B cell (primary cell): ENCODE measurements around the gene BRSK2. TPM values are rescaled to one million over a fixed set of nuclear protein-coding genes. Genes with fewer than 3 reads are reported as not detected.

Experiments
- ATAC-seq: fragments of 200-7000 bp; cut with Tn5 transposase; one replicate; pipeline ENCODE4 v1.10.0; 2021; ENCODE audit warnings: low read depth, mild to moderate bottlenecking, moderate number of reproducible peaks, moderate library complexity
- CTCF ChIA-PET: fragments of 350-600 bp; sonication (Branson Sonifier 250); formaldehyde crosslinking; loops from one replicate; lab custom pipeline; 2021; ENCODE audit warnings: antibody characterized with exemption, inconsistent platforms; lab: Charles Lee
- POLR2A ChIA-PET: fragments of 350-600 bp; sonication (Branson Sonifier 250); formaldehyde crosslinking; loops from one replicate; lab custom pipeline; 2021; ENCODE audit warnings: antibody characterized with exemption; lab: Charles Lee
- DNase-seq: peaks from one replicate; pipeline ENCODE4 v3.0.0; 2013
- H2AFZ ChIP-seq: 2 replicates; pipeline ENCODE4 v1.6.1; 2012; ENCODE audit warnings: mild to moderate bottlenecking, low read depth, low read length; ENCODE audit not compliant: insufficient read depth, poor library complexity, severe bottlenecking
- H3K27ac ChIP-seq, 2 donors: 1 replicate in 1 of 2; 2 replicates in 1 of 2; pipeline ENCODE4 v1.5.1; 2012 to 2013; ENCODE audit warnings: low read length in 2 of 2, mild to moderate bottlenecking in 2 of 2, moderate library complexity in 1 of 2
- H3K27me3 ChIP-seq, 4 experiments: fragments of 200-600 bp in 1 of 4; sonication (generic) in 1 of 4; replicated peaks in 1 of 4; 1 replicate in 2 of 4; 2 replicates in 2 of 4; pipeline versions ENCODE4 v1.6.1 to v1.7.0; 2013 to 2016; ENCODE audit warnings: low read length in 3 of 4, mild to moderate bottlenecking in 2 of 4, mixed read lengths in 1 of 4, moderate library complexity in 1 of 4; ENCODE audit not compliant: insufficient read depth in 4 of 4, control insufficient read depth in 3 of 4; ENCODE audit errors: control extremely low read depth in 1 of 4
- H3K36me3 ChIP-seq, 2 experiments: replicated peaks in 1 of 2; 1 replicate in 1 of 2; 2 replicates in 1 of 2; pipeline versions ENCODE4 v1.6.1 to v1.7.1; 2013; ENCODE audit warnings: low read length in 1 of 2; ENCODE audit not compliant: insufficient read depth in 2 of 2, control insufficient read depth in 1 of 2; ENCODE audit errors: control extremely low read depth in 1 of 2, extremely low read depth in 1 of 2
- H3K4me1 ChIP-seq, 2 donors: fragments of 200-600 bp in 1 of 2; sonication (generic) in 1 of 2; 1 replicate in 1 of 2; 2 replicates in 1 of 2; pipeline versions ENCODE4 v1.5.1 to v1.6.1; 2013 to 2017; ENCODE audit warnings: low read length in 2 of 2; ENCODE audit not compliant: control insufficient read depth in 2 of 2, insufficient read depth in 2 of 2
- H3K4me2 ChIP-seq: replicated peaks from 2 replicates; pipeline ENCODE3; 2012; ENCODE audit warnings: mild to moderate bottlenecking, low read depth, low read length; ENCODE audit not compliant: poor library complexity, severe bottlenecking
- H3K4me3 ChIP-seq, 5 experiments: fragments of 200-600 bp in 1 of 5; sonication (generic) in 1 of 5; 1 replicate in 3 of 5; 2 replicates in 2 of 5; pipeline versions ENCODE4 v1.5.1 to v1.7.0; 2011 to 2016; ENCODE audit warnings: low read length in 4 of 5, mild to moderate bottlenecking in 4 of 5, low read depth in 2 of 5, control low read depth in 1 of 5, moderate library complexity in 1 of 5; ENCODE audit not compliant: insufficient read depth in 1 of 5; ENCODE audit errors: control extremely low read depth in 1 of 5, extremely low read depth in 1 of 5
- H3K79me2 ChIP-seq: fragments of 200-600 bp; sonication (generic); one replicate; pipeline ENCODE4 v1.6.0; 2016; ENCODE audit warnings: low read length; ENCODE audit not compliant: control insufficient read depth, insufficient read depth
- H3K9ac ChIP-seq: fragments of 200-600 bp; sonication (generic); 2 replicates; pipeline ENCODE4 v1.6.1; 2017; ENCODE audit warnings: mild to moderate bottlenecking, low read length, moderate library complexity
- H3K9me3 ChIP-seq, 3 donors: one replicate each; pipeline versions ENCODE4 v1.6.1 to v1.7.1; 2013; ENCODE audit warnings: low read length in 2 of 3; ENCODE audit not compliant: control insufficient read depth in 2 of 3, insufficient read depth in 1 of 3; ENCODE audit errors: control extremely low read depth in 1 of 3
- H4K20me1 ChIP-seq: 2 replicates; pipeline ENCODE4 v1.6.0; 2012; ENCODE audit warnings: mild to moderate bottlenecking, low read length; ENCODE audit not compliant: insufficient read depth, control insufficient read depth, poor library complexity, severe bottlenecking
- H3K27ac Mint-ChIP-seq: one replicate; pipeline ENCODE4 v1.8.0; 2021; ENCODE audit warnings: mixed read lengths
- H3K27me3 Mint-ChIP-seq: one replicate; pipeline ENCODE4 v1.8.0; 2021; ENCODE audit warnings: mixed read lengths
- H3K4me1 Mint-ChIP-seq: one replicate; pipeline ENCODE4 v1.8.0; 2021; ENCODE audit warnings: mixed read lengths
- H3K4me3 Mint-ChIP-seq: one replicate; pipeline ENCODE4 v1.8.0; 2021; ENCODE audit warnings: mixed read lengths
- H3K9me3 Mint-ChIP-seq: one replicate; pipeline ENCODE4 v1.8.0; 2022; ENCODE audit warnings: mixed read lengths; ENCODE audit not compliant: insufficient read depth
- EZH2 ChIP-seq: IDR thresholded peaks from 2 replicates; pipeline ENCODE4 v1.6.1; 2012; ENCODE audit warnings: borderline replicate concordance, low read depth, mild to moderate bottlenecking, moderate library complexity, low read length; ENCODE audit not compliant: insufficient read depth, poor library complexity, severe bottlenecking
- WGBS: methylation state at CpG from one replicate; pipeline ENCODE4 v1.1.5; 2013; ENCODE audit warnings: missing lambda C conversion rate; ENCODE audit not compliant: insufficient coverage; 5-methylcytosine and 5-hydroxymethylcytosine counted together
- intact Hi-C: fragments of 100-400 bp; cut with micrococcal nuclease; formaldehyde crosslinking; loops from one replicate; pipeline ENCODE4 v1.10.0; 2022
- polyA plus RNA-seq: library from polyadenylated mRNA; depleted of rRNA; stranded (reverse); fragments of >200 nt; gene quantifications from 2 replicates; pipeline ENCODE4 v1.2.3, GENCODE V29; 2012
- total RNA-seq, 2 donors: library from RNA; stranded (reverse); fragments of 120-200 nt in 1 of 2; gene quantifications; 1 replicate in 1 of 2; 2 replicates in 1 of 2; pipeline versions ENCODE4 v1.2.3 to v1.2.4, GENCODE V29; 2013 to 2022
- TF ChIP-seq, protein P1 (sequence below): fragments of 200-600 bp; IDR thresholded peaks from one replicate; pipeline ENCODE4 v1.8.0; 2022; ENCODE audit warnings: antibody characterized with exemption, mild to moderate bottlenecking

The BRSK2 gene
- total and polyA plus RNA-seq, 2 donors (not counting 1 experiment from before 2014, with no cell fraction given) = 0.51 to 0.79 TPM

GRCh38 chr11:1394936-1395772 lies 5.4 kb downstream of the BRSK2 start:
- 92% methylated on average over 29 of the region's 29 CpGs for WGBS
- Histone ChIP-seq H3K9ac (no peak overlapping the region), H3K36me3 (no peaks in the 10 kb centered on the region), H3K27ac (no peak overlapping the region), H3K9me3 (peaks cover 0 to 4% (median 0%) of the 10 kb centered on the region in 3 donors), H3K4me2 (no peak overlapping the region), H2AFZ (no peak overlapping the region), H3K4me1 (peaks cover 8 to 13% of the 10 kb centered on the region in 2 donors), H3K4me3 (no peak overlapping the region), H3K27me3 (peaks cover 0 to 28% (median 17%) of the 10 kb centered on the region in 4 experiments), H4K20me1 (no peaks in the 10 kb centered on the region), H3K79me2 (no peaks in the 10 kb centered on the region)
- ChIA-PET CTCF (no interaction called here), POLR2A (no interaction called here)
- Mint-ChIP-seq H3K27me3 (peaks cover 26% of the 10 kb centered on the region), H3K9me3 (no peaks in the 10 kb centered on the region), H3K4me1 (peaks cover 7% of the 10 kb centered on the region), H3K27ac (no peak overlapping the region), H3K4me3 (no peak overlapping the region)
- intact Hi-C loops = no loop called here
- ATAC-seq = no peak
- TF ChIP-seq, protein P1, sequence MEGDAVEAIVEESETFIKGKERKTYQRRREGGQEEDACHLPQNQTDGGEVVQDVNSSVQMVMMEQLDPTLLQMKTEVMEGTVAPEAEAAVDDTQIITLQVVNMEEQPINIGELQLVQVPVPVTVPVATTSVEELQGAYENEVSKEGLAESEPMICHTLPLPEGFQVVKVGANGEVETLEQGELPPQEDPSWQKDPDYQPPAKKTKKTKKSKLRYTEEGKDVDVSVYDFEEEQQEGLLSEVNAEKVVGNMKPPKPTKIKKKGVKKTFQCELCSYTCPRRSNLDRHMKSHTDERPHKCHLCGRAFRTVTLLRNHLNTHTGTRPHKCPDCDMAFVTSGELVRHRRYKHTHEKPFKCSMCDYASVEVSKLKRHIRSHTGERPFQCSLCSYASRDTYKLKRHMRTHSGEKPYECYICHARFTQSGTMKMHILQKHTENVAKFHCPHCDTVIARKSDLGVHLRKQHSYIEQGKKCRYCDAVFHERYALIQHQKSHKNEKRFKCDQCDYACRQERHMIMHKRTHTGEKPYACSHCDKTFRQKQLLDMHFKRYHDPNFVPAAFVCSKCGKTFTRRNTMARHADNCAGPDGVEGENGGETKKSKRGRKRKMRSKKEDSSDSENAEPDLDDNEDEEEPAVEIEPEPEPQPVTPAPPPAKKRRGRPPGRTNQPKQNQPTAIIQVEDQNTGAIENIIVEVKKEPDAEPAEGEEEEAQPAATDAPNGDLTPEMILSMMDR = no peak
- no peak for TF ChIP-seq EZH2
- DNase-seq = no peak

DNA sequence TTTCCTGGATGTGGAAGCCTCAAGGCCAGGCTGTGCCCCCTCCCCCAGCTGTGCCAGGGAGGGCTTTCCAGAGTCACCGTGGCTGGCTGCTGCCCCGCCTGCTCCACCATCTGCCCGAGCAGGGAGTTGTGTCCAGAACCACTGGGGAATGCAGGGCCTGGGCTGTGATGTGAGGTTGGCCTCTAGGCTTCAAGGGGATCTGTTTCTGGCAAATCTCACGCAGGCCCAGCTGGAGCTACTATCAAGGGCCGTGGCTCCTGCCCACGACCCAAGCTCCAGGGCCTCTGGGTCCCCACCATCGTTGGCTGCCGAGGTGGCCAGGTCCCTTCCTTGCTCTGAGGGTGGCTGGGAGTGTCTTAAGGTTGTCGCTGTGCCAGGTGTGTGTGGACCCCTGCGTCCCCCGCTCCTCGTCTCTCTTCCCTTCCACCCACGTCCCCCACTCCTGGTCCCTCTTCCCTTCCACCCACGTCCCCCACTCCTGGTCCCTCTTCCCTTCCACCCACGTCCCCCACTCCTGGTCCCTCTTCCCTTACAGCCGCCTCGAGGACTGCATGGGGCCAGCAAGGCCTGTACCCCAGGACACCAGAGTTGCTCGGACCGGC lies 6.1 kb downstream of the BRSK2 start:
- no peak overlapping the region for H3K27ac ChIP-seq
- H3K9ac ChIP-seq = no peak overlapping the region
- H3K4me3 ChIP-seq = no peak overlapping the region
- no peak for DNase-seq
- no peak overlapping the region for H3K27ac Mint-ChIP-seq
- no peak overlapping the region for H3K4me3 Mint-ChIP-seq
- H3K27me3 Mint-ChIP-seq = peaks cover 26% of the 10 kb centered on the region
- ChIA-PET POLR2A (no interaction called here), CTCF (no interaction called here)
- no peaks in the 10 kb centered on the region for H3K79me2 ChIP-seq
- intact Hi-C loops = no loop called here
- H3K4me1 ChIP-seq = peaks cover 6 to 10% of the 10 kb centered on the region in 2 donors
- no peaks in the 10 kb centered on the region for H3K36me3 ChIP-seq
- ATAC-seq = no peak
- no peak overlapping the region for H2AFZ ChIP-seq
- peaks cover 7% of the 10 kb centered on the region for H3K4me1 Mint-ChIP-seq
- 84% methylated on average over 13 of the region's 19 CpGs for WGBS
- no peaks in the 10 kb centered on the region for H3K9me3 Mint-ChIP-seq
- H3K9me3 ChIP-seq = peaks cover 0 to 4% (median 0%) of the 10 kb centered on the region in 3 donors
- TF ChIP-seq, protein P1 = no peak
- TF ChIP-seq EZH2 = no peak
- H4K20me1 ChIP-seq = no peaks in the 10 kb centered on the region
- H3K27me3 ChIP-seq = peaks cover 0 to 26% (median 15%) of the 10 kb centered on the region in 4 experiments
- H3K4me2 ChIP-seq = no peak overlapping the region
